K562 (cell line): ENCODE measurements around the gene LAMB3. TPM values are rescaled to one million over a fixed set of nuclear protein-coding genes. Genes with fewer than 3 reads are reported as not detected.

Source experiments
- CHD4 ChIP-seq: fragments of 200-600 bp; sonication (generic); IDR thresholded peaks from 3 replicates; pipeline ENCODE4 v1.6.1; 2012; ENCODE audit warnings: low read depth, mild to moderate bottlenecking, mixed read lengths, low read length, inconsistent platforms; ENCODE audit not compliant: insufficient read depth, insufficient replicate concordance, poor library complexity, severe bottlenecking
- CREB1 ChIP-seq, 2 experiments: sonication (generic) in 1 of 2; formaldehyde crosslinking in 1 of 2; IDR thresholded peaks; 2 replicates each; pipeline versions ENCODE4 v1.6.1 to v1.8.0; 2012 to 2022; ENCODE audit warnings: inconsistent platforms in 1 of 2, mild to moderate bottlenecking in 1 of 2, missing genetic modification reagents in 1 of 2, moderate library complexity in 1 of 2
- FOXP1 ChIP-seq: sonication (generic); formaldehyde crosslinking; IDR thresholded peaks from 2 replicates; pipeline ENCODE4 v1.8.0; 2022; ENCODE audit warnings: mild to moderate bottlenecking, missing genetic modification reagents
- GABPB2 ChIP-seq: fragments of 250-450 bp; sonication (Bioruptor Pico); conservative IDR thresholded peaks from 2 replicates; pipeline ENCODE4 v1.5.1; 2021; ENCODE audit warnings: mild to moderate bottlenecking
- HEY1 ChIP-seq: fragments of 250-450 bp; sonication (Bioruptor Pico); IDR thresholded peaks from 2 replicates; pipeline ENCODE4 v1.5.0; 2020; ENCODE audit warnings: mild to moderate bottlenecking, moderate library complexity, borderline replicate concordance
- HMGN3 ChIP-seq: IDR thresholded peaks from 2 replicates; pipeline ENCODE4 v1.6.1; 2011; ENCODE audit warnings: borderline replicate concordance, low read depth, mild to moderate bottlenecking, mixed read lengths, low read length; ENCODE audit not compliant: insufficient read length; ENCODE audit errors: extremely low read depth
- KLF13 ChIP-seq: fragments of 450-650 bp; IDR thresholded peaks from 2 replicates; pipeline ENCODE4 v1.6.1; 2016; ENCODE audit warnings: missing genetic modification characterization, low read depth, mild to moderate bottlenecking, missing compliant biosample characterization, moderate library complexity, borderline replicate concordance
- MAZ ChIP-seq, 2 experiments: fragments of 450-650 bp in 1 of 2; sonication (generic) in 1 of 2; formaldehyde crosslinking; IDR thresholded peaks in 1 of 2; conservative IDR thresholded peaks in 1 of 2; 2 replicates each; pipeline versions ENCODE4 v1.4.0 to v1.5.0; 2020; ENCODE audit warnings: mild to moderate bottlenecking in 1 of 2, missing genetic modification reagents in 1 of 2
- RCOR1 ChIP-seq, 2 experiments: IDR thresholded peaks; 2 replicates each; pipeline ENCODE4 v1.6.1; 2012; ENCODE audit warnings: low read depth in 2 of 2, low read length in 2 of 2, borderline replicate concordance in 1 of 2, improper control_type of control experiment in 1 of 2
- ZBTB7A ChIP-seq: IDR thresholded peaks from 2 replicates; pipeline ENCODE4 v1.6.1; 2011; ENCODE audit warnings: low read depth, mild to moderate bottlenecking, low read length, moderate library complexity, borderline replicate concordance; ENCODE audit not compliant: control insufficient read depth
- ZNF121 ChIP-seq: sonication (generic); formaldehyde crosslinking; conservative IDR thresholded peaks from 2 replicates; pipeline ENCODE4 v1.8.0; 2022; ENCODE audit warnings: missing genetic modification reagents
- ZNF24 ChIP-seq: fragments of 450-650 bp; IDR thresholded peaks from 2 replicates; pipeline ENCODE4 v1.6.1; 2016
- ZNF282 ChIP-seq: sonication (generic); formaldehyde crosslinking; IDR thresholded peaks from 2 replicates; pipeline ENCODE4 v1.8.1; 2023; ENCODE audit warnings: missing genetic modification reagents
- ZZZ3 ChIP-seq: fragments of 450-650 bp; IDR thresholded peaks from 2 replicates; pipeline ENCODE4 v1.6.1; 2016; ENCODE audit warnings: antibody characterized with exemption, mild to moderate bottlenecking, moderate library complexity
- polyA plus RNA-seq, 8 experiments: library from polyadenylated mRNA; depleted of rRNA in 4 of 8; stranded (reverse) in 5 of 8; unstranded in 3 of 8; fragments of >200 nt; fragmentation: Nextera tagmentation in 2 of 8; fragmentation: Illumina TruSeq in 1 of 8; extraction: Ambion mirVana in 2 of 8; extraction: Trizol in 1 of 8; gene quantifications; 2 replicates each; pipeline versions ENCODE4 v1.2.1 to v1.2.3, GENCODE V29; 2011 to 2014; ENCODE audit warnings: inconsistent platforms in 1 of 8, missing spikeins in 1 of 8
- total RNA-seq, 7 experiments: library from RNA; depleted of rRNA in 6 of 7; stranded (reverse); fragments of >200 nt in 6 of 7; fragmentation: Illumina TruSeq in 2 of 7; extraction: Trizol in 2 of 7; gene quantifications; 2 replicates each; pipeline versions ENCODE4 v1.2.1 to v1.2.3, GENCODE V29; 2011 to 2021; ENCODE audit warnings: low replicate concordance in 1 of 7
- TF ChIP-seq, protein P1 (sequence below): fragments of 450-650 bp; IDR thresholded peaks from 2 replicates; pipeline ENCODE4 v1.7.0; 2016; ENCODE audit warnings: borderline replicate concordance
- TF ChIP-seq, protein P2 (sequence below): fragments of 200-800 bp; sonication (Bioruptor generic); IDR thresholded peaks from 2 replicates; pipeline ENCODE4 v1.6.1; 2017; ENCODE audit warnings: missing genetic modification characterization, missing compliant biosample characterization
- TF ChIP-seq, protein P3 (sequence below), 3 experiments: fragments of 200-800 bp in 1 of 3; fragments of 250-450 bp in 1 of 3; fragments of 450-650 bp in 1 of 3; sonication (Bioruptor Pico) in 1 of 3; sonication (Bioruptor generic) in 1 of 3; formaldehyde crosslinking in 1 of 3; IDR thresholded peaks; 2 replicates each; pipeline versions ENCODE4 v1.6.1 to v1.8.0; 2016 to 2022; ENCODE audit warnings: mild to moderate bottlenecking in 2 of 3, missing genetic modification characterization in 2 of 3, missing compliant biosample characterization in 1 of 3, moderate library complexity in 1 of 3

The LAMB3 gene
- total and polyA plus RNA-seq, 9 of the 15 experiments (the other 6 are each of a cell fraction or from before 2014, with no cell fraction given): 0.08 to 1.3 (median 0.91) TPM

DNA sequence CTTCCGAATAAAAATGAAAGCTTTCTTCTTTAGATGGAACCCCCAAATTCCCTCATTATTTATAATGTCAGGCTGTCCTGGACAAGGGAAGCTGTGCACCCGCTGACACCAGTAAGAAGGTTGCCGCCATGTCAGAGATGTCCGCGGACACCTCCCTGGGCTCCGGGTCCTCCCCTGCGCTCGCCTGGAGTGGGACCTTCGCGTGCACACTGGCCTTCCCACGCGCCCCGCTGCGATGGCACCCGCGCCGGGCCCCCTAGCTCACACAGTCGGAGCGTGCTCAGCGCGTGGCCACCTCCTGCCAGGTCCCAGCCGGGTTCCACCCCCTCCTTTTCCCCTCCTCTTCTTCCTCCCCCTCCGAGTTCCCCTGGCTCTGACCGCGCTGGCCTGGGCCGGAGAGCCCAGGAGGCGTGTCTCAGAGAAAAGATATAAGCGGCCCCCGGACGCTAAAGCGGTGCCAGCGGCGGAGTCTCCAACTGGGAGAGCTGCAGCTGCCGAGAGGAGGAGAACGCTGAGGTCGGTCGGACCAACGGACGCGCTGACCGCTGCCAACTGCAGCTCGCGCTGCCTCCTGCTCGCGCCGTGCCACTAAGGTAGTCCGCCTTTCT lies 22.8 kb upstream of the LAMB3 start, which contains the start of gene G0S2 (continued):
- TF ChIP-seq KLF13 (tag): peak; percentile 42; the same call in 1 of the 2 replicates
- TF ChIP-seq, protein P1, sequence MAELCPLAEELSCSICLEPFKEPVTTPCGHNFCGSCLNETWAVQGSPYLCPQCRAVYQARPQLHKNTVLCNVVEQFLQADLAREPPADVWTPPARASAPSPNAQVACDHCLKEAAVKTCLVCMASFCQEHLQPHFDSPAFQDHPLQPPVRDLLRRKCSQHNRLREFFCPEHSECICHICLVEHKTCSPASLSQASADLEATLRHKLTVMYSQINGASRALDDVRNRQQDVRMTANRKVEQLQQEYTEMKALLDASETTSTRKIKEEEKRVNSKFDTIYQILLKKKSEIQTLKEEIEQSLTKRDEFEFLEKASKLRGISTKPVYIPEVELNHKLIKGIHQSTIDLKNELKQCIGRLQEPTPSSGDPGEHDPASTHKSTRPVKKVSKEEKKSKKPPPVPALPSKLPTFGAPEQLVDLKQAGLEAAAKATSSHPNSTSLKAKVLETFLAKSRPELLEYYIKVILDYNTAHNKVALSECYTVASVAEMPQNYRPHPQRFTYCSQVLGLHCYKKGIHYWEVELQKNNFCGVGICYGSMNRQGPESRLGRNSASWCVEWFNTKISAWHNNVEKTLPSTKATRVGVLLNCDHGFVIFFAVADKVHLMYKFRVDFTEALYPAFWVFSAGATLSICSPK: no peak
- 0 out of 2 replicates have a peak, but pooled peaks have one; percentile 9 for TF ChIP-seq GABPB2 (CRISPR knock-in tag)
- peak; percentile 68; the same call in 1 of the 2 replicates for TF ChIP-seq ZNF282 (CRISPR knock-in tag)
- TF ChIP-seq ZZZ3: no peak
- TF ChIP-seq HEY1 (CRISPR knock-in tag): peak; percentile 92; the same call in 1 of the 2 replicates
- peak; percentile 98 for TF ChIP-seq HMGN3
- peak; percentile 95 for TF ChIP-seq FOXP1 (CRISPR knock-in tag)
- TF ChIP-seq ZNF24: 0 out of 2 replicates have a peak, but pooled peaks have one; percentile 13
- TF ChIP-seq, protein P2, sequence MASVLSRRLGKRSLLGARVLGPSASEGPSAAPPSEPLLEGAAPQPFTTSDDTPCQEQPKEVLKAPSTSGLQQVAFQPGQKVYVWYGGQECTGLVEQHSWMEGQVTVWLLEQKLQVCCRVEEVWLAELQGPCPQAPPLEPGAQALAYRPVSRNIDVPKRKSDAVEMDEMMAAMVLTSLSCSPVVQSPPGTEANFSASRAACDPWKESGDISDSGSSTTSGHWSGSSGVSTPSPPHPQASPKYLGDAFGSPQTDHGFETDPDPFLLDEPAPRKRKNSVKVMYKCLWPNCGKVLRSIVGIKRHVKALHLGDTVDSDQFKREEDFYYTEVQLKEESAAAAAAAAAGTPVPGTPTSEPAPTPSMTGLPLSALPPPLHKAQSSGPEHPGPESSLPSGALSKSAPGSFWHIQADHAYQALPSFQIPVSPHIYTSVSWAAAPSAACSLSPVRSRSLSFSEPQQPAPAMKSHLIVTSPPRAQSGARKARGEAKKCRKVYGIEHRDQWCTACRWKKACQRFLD (CRISPR knock-in tag): 0 out of 2 replicates have a peak, but pooled peaks have one; percentile 42
- TF ChIP-seq CREB1 (IDR thresholded peaks at IDR 0.05): no peak
- peak; percentile 63 for TF ChIP-seq CREB1 (CRISPR knock-in tag; IDR thresholded peaks at IDR 0.05)
- TF ChIP-seq ZBTB7A: no peak
- no peak for TF ChIP-seq CHD4
- peak; percentile 96 to 97 for TF ChIP-seq MAZ (CRISPR knock-in tag; conservative IDR thresholded peaks at IDR 0.05 in 1 of 2, IDR thresholded peaks at IDR 0.05 in 1 of 2)
- peak in 1 of 2 experiments; percentile 75; a peak in 2 of 4 replicates for TF ChIP-seq RCOR1 (IDR thresholded peaks at IDR 0.05; ENCODE audit: borderline replicate concordance in 1 of 2, low read depth in 2 of 2, low read length in 2 of 2)
- no peak for TF ChIP-seq ZNF121 (CRISPR knock-in tag)
- TF ChIP-seq, protein P3, sequence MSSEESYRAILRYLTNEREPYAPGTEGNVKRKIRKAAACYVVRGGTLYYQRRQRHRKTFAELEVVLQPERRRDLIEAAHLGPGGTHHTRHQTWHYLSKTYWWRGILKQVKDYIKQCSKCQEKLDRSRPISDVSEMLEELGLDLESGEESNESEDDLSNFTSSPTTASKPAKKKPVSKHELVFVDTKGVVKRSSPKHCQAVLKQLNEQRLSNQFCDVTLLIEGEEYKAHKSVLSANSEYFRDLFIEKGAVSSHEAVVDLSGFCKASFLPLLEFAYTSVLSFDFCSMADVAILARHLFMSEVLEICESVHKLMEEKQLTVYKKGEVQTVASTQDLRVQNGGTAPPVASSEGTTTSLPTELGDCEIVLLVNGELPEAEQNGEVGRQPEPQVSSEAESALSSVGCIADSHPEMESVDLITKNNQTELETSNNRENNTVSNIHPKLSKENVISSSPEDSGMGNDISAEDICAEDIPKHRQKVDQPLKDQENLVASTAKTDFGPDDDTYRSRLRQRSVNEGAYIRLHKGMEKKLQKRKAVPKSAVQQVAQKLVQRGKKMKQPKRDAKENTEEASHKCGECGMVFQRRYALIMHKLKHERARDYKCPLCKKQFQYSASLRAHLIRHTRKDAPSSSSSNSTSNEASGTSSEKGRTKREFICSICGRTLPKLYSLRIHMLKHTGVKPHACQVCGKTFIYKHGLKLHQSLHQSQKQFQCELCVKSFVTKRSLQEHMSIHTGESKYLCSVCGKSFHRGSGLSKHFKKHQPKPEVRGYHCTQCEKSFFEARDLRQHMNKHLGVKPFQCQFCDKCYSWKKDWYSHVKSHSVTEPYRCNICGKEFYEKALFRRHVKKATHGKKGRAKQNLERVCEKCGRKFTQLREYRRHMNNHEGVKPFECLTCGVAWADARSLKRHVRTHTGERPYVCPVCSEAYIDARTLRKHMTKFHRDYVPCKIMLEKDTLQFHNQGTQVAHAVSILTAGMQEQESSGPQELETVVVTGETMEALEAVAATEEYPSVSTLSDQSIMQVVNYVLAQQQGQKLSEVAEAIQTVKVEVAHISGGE (CRISPR knock-in tag; IDR thresholded peaks at IDR 0.05): peak in 1 of 3 experiments; percentile 64; a peak in 1 of 6 replicates
